ENCODE results near the gene E2F3.

E2F3 gene

GRCh38 chr6:20402342-20403069 is 827 bp downstream of the E2F3 start:
- peak in 1 of 2 experiments; percentile 9 for DNase-seq

- peak; percentile 57 to 69 for DNase-seq
Observed at GRCh38 chr6:20403070-20403765, 1.5 kb downstream of the E2F3 start.

GRCh38 chr6:20403766-20404640 is 2.3 kb downstream of the E2F3 start:
- peak in 1 of 2 experiments; percentile 36 for DNase-seq

- DNase-seq = peak; percentile 63 to 74
Observed at GRCh38 chr6:20404641-20405032, 3.0 kb downstream of the E2F3 start.

GRCh38 chr6:20408851-20409250 is 7.2 kb downstream of the E2F3 start:
- DNase-seq = no peak

- DNase-seq = no peak
Observed at GRCh38 chr6:20409427-20409971, 7.8 kb downstream of the E2F3 start.

- no peak for DNase-seq
Observed at GRCh38 chr6:20411544-20411943, 9.9 kb downstream of the E2F3 start.

- DNase-seq = no peak
Observed at GRCh38 chr6:20411953-20412681, 10.4 kb downstream of the E2F3 start.

GRCh38 chr6:20412682-20413073 is 11.0 kb downstream of the E2F3 start:
- no peak for DNase-seq

- DNase-seq = no peak
Observed at GRCh38 chr6:20413826-20414225, 12.1 kb downstream of the E2F3 start.

- no peak for DNase-seq
Observed at GRCh38 chr6:20414711-20415110, 13.0 kb downstream of the E2F3 start.

- DNase-seq = no peak
Observed at GRCh38 chr6:20415304-20415703, 13.6 kb downstream of the E2F3 start.

GRCh38 chr6:20415712-20416454 is 14.2 kb downstream of the E2F3 start:
- DNase-seq = no peak

- DNase-seq = no peak
Observed at GRCh38 chr6:20416567-20417345, 15.1 kb downstream of the E2F3 start.

- DNase-seq = no peak
Observed at GRCh38 chr6:20417819-20418218, 16.1 kb downstream of the E2F3 start.

GRCh38 chr6:20426177-20427082 is 24.8 kb downstream of the E2F3 start:
- DNase-seq = no peak

GRCh38 chr6:20427856-20428255 is 26.2 kb downstream of the E2F3 start:
- no peak for DNase-seq

GRCh38 chr6:20432692-20433091 is 31.0 kb downstream of the E2F3 start:
- peak; percentile 33 to 53 for DNase-seq

- DNase-seq = no peak
Observed at GRCh38 chr6:20433321-20433720, 31.6 kb downstream of the E2F3 start.

- DNase-seq = no peak
Observed at GRCh38 chr6:20433929-20434328, 32.2 kb downstream of the E2F3 start.
